GM12872 (cell line): ENCODE data around the gene NACAD.

Source experiments
- CTCF ChIP-seq: IDR thresholded peaks from 3 replicates; pipeline ENCODE4 v1.5.1; 2011; ENCODE audit warnings: low read depth, mild to moderate bottlenecking, low read length, moderate library complexity; ENCODE audit not compliant: insufficient read depth

NACAD gene

GRCh38 chr7:45061806-45062425 lies 26.9 kb downstream of the NACAD start:
- no peak for TF ChIP-seq CTCF

GRCh38 chr7:45061352-45061751 lies 27.4 kb downstream of the NACAD start:
- no peak for TF ChIP-seq CTCF

GRCh38 chr7:45060295-45060694 lies 28.5 kb downstream of the NACAD start:
- no peak for TF ChIP-seq CTCF

GRCh38 chr7:45057878-45058277 lies 30.9 kb downstream of the NACAD start:
- no peak for TF ChIP-seq CTCF

GRCh38 chr7:45055594-45056219 lies 33.1 kb downstream of the NACAD start:
- TF ChIP-seq CTCF: no peak

GRCh38 chr7:45055016-45055415 lies 33.8 kb downstream of the NACAD start:
- no peak for TF ChIP-seq CTCF

GRCh38 chr7:45054442-45054841 lies 34.3 kb downstream of the NACAD start:
- no peak for TF ChIP-seq CTCF
